Ovary (tissue), 3 donors: ENCODE data around the gene ADAMTS17.

Experiments
- EP300 ChIP-seq: sonication (generic); formaldehyde crosslinking; IDR thresholded peaks from one replicate; pipeline ENCODE4 v1.6.1; 2017; ENCODE audit warnings: antibody characterized with exemption
- POLR2A ChIP-seq: fragments of 450-650 bp; IDR thresholded peaks from one replicate; pipeline ENCODE4 v1.6.1; 2017; ENCODE audit warnings: antibody characterized with exemption, mild to moderate bottlenecking, moderate library complexity
- TF ChIP-seq, protein P1 (sequence below), 3 donors: fragments of 450-650 bp in 2 of 3; fragments of 200-600 bp in 1 of 3; IDR thresholded peaks; one replicate each; pipeline versions ENCODE4 v1.5.1 to v1.8.0; 2016 to 2022; ENCODE audit warnings: antibody characterized with exemption in 3 of 3, mild to moderate bottlenecking in 1 of 3
- donor health status: DM: no; HTN: no; CAD: no.

DNA sequence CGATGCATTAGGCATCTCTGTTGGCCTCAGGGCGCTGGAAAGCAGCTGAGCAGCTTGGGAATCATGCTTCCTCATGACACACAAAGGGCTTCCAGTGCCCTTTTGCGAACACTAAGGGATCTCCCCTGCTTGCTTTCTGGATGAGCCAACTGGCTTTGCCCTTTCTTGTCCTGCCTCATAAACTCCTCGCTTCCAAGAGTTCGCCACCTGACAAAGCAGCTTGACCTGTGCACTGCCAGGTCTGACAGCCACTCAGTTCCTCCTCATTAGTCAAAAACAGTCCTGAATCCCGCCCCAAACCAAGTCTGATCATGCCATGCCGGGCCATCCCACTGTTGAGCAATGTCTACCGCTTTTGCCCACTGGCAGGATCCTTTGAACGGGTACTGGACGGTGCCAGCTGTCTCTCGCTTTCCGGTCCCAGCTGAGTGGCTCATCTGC is 343.1 kb downstream of the ADAMTS17 start:
- TF ChIP-seq POLR2A (no peak), EP300 (no peak)
- TF ChIP-seq, protein P1, sequence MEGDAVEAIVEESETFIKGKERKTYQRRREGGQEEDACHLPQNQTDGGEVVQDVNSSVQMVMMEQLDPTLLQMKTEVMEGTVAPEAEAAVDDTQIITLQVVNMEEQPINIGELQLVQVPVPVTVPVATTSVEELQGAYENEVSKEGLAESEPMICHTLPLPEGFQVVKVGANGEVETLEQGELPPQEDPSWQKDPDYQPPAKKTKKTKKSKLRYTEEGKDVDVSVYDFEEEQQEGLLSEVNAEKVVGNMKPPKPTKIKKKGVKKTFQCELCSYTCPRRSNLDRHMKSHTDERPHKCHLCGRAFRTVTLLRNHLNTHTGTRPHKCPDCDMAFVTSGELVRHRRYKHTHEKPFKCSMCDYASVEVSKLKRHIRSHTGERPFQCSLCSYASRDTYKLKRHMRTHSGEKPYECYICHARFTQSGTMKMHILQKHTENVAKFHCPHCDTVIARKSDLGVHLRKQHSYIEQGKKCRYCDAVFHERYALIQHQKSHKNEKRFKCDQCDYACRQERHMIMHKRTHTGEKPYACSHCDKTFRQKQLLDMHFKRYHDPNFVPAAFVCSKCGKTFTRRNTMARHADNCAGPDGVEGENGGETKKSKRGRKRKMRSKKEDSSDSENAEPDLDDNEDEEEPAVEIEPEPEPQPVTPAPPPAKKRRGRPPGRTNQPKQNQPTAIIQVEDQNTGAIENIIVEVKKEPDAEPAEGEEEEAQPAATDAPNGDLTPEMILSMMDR (IDR thresholded peaks at IDR 0.05): no peak
